Measurements from ENCODE around the gene USP46. TPM values are rescaled to one million over a fixed set of nuclear protein-coding genes. Genes with fewer than 3 reads are reported as not detected.
A peak's percentile ranks its signal among the peaks of the same experiment; 100 is the strongest.

USP46 gene
- total RNA-seq, 1 donor from 2014 or later: 86.7 TPM

DNA sequence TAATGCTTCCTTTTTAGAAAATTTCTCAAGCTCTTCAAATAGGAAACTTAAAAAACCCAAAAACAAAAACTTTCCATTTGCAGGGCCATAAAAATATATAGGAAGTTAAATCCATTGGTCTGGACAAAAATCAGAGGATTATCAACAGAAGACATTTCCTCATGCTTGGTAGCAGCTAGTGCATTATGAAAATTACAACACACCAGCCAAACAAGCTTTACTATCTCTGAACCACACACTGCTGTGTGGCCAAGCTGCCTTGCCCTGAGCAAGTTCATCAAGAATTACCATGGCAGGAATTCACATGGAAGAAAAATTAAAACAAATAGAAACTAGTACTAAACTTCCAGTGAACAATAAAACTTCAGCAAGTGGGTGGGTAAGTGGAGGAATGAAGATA, 3.6 kb downstream of the USP46 start:
- no peak for DNase-seq

DNA sequence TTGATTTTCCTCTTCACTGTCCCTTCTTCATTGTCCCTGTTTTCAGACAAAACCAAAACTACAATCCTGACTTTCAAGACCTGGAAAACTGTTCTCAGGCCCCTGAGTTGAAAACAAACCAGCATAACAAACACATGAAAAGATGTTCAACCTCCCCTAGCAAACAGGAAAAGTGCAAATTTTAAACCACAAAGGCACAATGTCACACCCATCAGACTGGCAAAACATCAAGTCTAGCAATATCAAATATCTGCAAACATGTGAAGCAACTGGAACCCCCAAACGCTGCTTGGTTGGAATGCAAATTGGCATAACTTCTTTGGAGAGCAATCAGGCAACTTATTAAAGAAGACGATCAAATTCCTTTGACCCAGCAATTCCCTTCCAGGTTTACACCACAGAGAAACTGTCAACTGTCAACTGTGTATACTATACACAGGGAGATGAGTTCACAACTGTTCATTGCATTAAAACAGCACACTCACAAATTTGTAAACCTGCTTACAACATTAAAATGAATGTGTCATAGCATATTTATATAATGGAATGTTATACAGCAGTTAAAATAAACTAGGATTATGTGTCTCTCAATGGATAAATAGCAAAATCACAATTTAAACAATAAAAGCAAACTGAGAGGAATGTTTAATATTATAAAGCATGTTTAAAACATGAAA, 7.0 kb downstream of the USP46 start:
- no peak for DNase-seq

DNA sequence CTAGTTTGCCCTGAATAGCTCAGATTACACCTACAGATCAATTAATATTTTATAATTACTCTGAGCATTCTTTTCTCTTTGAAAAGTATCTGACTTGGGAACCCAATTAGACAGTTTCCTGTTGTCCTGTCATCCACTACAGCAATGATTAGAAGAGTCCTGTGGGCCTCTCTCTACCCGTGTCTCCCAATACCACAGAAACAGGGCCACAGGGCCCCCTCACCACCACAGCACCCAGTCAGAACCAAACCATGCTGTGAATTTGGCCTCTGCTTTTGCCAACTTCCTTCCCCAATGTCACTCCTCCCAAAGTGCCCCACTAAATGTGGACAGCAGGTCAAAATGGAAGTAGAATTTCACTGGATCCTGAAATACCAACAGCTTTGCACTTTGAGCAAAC, 10.3 kb downstream of the USP46 start:
- no peak for DNase-seq

DNA sequence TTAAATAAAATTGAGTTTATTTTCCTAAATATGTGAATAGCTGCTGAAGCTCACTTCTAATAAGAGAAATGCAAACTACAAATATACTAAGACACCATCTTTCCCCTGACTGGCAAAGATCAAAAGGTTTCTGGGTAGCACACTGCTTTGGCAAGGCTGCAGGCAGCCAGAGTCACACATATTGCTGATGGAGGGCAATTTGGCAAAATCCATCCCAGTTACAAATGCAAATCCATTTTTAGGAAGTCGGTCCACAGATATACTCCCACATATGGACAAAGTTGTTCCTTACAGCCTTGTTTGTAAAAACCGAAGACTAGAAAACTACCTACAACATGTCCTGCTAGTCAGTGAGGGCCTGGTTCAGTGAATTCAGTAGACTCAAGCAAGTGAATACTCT, 12.4 kb downstream of the USP46 start:
- DNase-seq: no peak

DNA sequence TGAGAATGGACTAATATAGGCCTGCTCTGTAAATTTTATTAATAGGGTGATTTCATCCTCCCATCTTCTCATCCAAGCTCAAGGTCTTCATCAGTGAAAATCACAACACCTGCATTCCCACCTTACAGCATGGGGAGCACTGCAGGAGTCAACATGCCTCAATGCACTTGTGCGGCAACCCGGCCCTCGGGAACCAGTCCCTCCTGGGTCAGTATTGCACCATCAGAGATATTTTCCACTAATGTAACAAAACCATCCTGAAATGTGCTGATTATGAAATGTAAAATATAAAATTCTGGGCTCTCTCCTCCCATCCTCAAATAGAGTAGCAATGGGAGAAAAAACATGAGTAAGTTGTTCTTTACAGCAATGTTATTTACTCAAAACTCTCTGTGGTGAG, 13.0 kb downstream of the USP46 start:
- no peak for DNase-seq

DNA sequence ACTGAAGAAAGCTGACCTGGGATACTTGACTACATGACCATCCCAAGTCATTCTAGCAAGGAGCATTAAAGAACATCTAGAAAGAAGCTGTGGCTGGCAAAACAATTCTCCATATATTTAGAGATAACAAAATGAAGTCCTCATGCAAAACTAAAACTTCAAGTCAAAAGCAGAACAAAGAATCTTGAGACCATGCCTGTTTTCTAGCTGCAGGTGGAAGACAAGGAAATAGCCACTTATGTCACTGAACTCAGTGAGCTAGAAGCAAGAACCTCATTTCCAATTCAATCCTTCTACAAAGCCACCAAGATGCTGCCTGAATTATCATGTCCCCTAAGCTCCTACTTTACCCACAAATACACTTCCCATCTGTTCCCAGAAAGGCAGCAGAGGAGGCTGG, 13.8 kb downstream of the USP46 start:
- DNase-seq: no peak

DNA sequence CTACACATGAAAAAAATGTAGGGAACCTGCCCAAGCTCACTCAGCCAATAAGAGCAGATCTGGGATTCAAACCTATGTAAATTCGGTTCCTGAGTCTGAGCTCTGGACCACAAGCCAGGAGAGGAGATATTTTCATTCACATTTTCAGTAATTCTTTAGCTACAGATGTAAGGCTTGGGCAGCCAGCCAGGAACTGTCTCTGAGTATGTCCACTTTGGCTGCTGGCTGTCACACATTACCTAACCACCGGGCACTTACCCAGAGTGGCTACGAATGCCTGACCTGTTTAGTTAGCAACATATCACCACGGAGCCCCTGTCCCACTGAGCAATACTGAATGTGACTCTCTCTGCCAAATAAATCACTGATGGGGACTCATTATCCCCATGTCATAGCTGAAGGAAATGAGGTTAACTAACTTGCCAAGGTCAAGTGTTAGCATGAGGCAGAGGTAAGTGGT, 15.3 kb downstream of the USP46 start:
- peak; percentile 36 for DNase-seq

DNA sequence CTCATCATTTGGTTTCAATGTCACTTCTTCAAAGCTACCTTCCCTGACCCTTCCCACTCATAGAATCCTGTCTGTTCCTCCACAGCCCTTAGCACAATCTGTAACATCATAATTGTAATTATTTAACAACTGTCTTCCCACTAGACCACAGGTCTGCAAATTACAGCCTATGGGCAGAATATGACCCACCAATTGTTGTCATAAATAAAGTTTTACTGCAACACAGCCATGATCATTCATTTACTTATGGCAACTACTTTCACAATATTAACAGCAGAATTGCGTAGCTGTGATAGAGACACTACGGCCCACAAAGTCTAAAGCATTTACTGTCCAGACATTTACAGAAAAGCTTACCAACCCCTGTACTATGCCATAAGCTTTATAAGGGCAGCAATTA, 15.9 kb downstream of the USP46 start:
- no peak for DNase-seq

DNA sequence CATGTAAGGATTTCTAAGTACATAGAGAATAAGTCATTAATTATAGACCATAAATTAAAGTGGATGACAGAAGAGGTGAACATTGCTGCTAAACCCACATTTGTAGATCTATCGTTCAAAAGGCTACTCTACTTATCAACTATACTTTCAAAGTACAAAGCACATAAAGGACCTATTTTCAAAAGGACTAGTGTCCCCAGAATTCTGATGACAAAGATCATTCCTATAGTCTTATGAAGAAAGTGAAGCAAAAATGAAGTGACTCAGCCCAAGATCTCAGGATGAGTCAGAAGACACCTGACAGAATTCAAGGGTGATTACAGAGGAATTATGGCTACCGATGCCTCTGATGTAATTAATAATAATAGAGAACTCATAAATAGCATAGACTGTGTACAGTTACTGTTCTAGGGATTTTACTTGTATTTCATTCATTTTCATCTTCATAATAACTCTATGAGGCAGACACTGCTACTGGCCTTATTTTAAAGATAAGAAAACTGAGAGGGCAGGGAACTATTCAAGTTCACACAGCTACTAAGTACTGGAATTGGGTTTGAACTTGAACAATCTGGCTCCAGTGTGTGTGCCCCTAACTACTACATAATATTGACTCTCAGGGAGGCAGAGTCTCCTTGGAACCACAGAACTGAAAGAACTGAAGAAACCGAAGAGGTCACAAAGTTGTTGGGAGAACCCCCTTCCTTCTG, 17.1 kb downstream of the USP46 start:
- no peak for DNase-seq

DNA sequence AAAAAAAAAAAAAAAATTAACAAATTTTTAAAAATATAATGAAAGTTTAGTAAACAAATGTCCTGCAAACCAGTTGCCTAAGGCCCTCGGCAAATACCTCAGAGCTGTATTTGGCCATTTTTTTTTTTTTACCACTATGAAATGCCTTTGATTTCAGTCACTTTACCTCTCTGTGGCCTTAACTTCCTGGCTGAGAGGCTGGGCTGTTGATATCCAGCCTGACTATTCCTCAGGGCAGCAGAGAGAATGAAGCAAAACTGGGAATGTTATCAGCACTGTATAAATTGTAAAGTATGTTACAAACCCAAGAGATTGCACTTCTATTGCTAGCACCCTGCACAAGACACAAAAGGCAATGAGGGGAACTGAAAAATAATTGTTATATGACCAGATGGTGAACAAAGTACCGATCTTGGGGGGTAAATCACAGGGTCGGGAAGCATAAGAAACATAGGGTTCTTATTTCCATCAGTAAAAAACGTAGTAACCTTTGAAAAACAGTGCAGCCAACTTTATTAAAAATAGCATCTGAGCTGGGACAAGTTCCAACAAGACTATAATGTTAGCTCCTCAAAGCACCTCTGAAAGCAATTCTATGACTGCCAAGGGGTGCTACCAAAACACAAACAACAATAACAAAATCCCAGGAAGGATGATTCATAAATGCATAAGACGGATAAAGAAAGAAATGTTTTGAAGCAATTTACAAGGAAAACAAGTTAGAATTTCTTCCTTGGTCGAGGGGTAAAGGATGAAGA, 18.1 kb downstream of the USP46 start:
- no peak for DNase-seq

DNA sequence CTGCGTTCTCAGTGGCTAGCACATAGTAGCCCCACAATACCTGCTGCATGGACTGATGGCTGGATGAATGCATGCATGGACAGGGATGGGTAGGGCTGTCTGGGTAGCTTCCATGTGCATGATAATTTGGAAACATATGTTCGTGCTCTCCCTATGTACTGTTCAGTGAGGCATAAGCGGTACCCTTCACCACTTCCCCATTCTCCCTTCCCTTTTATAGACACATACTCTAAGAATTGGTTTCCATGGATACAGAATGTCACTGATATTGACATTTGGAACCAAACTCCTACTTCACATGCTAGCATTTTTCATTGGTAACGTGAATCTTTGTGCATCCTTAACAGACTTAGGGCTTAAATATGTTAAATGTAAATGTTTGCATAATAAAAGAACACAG, 20.4 kb downstream of the USP46 start:
- DNase-seq: no peak

DNA sequence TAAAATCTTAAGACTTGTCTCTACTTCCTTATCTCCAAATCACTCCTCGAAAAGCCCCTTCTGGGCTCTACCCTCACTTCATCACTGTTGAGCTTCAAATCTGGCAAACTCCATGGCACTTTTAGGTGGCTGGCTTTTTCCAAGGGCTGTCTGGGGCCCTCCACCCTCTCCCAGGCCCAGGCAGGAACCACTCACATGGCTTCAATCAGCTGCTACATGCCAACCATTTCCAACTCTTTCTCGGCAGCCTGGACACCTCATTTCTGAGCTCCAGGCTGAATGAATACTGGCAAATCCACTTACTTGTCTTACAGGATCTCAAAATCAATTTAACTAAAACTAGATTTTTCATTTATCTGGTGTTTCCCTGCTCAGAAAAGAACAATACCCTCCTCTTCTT, 22.0 kb downstream of the USP46 start:
- DNase-seq: no peak

DNA sequence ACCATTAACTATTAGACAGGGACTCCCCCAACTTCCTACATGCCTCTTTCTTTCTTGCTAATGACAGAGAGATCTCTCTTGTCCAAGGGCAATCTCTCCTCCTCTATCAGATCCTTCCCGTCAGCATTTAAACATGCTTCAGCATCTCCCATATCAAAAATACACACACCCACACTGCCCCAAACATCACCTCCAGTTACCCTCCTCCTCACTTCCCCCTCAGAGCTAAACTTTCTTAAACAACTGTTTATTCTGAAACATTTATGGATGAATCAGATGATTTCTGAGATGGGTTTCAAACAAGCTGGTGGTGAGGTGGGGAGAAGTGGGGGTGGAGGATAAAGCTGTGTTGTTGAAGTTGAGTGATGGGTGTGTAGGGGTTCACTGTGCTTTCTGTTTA, 23.5 kb downstream of the USP46 start:
- no peak for DNase-seq

DNA sequence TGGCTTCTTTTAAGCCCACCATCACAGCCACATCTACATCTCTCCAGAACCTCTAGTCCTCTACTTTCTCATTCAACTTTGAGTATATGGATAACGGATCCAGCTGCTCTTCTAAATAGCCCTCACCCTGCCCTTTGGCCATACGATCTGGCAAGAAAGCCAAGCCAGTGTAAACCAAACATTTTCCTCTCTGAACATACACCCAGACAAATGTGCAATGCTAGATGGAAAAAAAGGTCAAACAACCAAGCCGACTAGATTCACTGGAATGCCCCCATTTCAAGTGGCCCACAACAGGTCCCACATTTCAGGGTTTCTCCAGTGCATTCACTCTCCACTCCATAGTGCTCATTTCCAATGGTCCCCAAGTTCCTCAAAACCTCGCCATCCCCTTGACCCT, 24.0 kb downstream of the USP46 start:
- DNase-seq: no peak

DNA sequence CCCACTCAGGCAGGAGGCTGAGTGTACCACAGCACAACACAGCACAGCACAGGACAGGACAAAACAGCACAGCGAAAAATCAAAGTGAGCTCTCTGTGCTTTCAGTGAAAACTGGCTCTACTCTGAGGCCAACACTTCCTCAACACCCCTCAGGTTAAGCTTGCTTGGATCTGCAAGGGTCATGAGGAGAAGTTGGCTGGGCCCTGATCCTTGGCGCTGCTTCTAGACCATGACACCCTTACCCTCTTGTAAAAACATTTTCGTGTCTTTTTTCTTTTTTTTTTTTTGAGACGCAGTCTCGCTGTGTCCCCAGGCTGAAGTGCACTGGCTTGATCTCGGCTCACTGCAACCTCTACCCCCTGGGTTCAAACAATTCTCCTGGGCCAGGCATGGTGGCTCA, 25.3 kb downstream of the USP46 start:
- no peak for DNase-seq

DNA sequence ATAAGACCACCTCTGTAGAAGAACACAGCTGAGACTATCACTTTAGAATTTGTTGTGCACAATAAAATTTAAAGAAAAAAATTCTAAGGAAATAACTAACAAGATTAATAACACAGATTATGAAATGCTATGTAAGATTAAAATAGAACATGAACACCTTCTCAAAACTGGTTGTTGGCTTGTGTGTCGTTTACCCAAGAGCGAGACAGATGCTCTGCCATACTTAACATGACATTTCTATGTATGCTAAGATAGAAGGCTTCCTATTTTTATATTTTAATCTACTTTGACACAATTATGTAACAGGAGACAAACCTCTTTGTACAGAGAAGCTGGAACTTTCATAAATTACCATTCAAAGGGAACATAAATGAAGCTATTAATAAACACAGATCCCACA, 30.1 kb downstream of the USP46 start:
- DNase-seq: no peak

DNA sequence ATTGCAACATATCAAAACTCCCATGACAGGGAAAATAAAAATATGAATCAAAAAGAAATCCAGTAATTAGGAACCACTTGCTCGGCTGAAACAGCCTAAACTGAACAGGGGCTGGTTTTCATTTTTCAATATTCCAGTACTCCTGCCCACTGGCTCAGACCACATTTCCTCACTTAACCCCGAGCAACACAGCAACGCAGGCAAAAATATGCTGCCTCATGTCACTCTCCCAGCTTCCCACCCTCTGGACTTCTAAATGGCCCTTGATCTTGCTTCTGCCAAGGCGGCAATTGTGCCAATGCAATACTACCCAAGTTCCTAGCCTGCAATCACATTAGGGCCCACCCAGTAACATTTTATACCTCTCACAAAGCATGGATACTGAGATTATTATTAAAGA, 30.6 kb downstream of the USP46 start:
- no peak for DNase-seq

DNA sequence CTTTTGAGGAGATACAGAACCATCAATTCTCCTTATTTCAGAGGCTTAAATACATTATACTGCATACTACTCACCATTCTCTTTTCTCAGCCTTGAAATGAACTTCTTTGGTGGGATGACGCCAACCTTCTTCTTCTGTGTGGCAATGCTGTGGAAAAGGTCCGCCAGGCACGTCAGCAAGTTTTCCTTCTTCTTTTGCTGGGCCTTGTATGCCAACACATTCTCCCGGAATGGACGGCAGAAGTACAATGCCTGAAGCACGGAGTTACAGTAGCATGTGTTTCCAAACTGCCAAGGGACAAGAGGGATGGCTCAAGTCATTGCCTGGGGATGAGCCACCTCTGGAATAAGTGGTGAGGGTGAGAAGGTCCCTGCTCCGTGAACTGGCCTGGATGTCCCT, 31.2 kb downstream of the USP46 start:
- DNase-seq: no peak

DNA sequence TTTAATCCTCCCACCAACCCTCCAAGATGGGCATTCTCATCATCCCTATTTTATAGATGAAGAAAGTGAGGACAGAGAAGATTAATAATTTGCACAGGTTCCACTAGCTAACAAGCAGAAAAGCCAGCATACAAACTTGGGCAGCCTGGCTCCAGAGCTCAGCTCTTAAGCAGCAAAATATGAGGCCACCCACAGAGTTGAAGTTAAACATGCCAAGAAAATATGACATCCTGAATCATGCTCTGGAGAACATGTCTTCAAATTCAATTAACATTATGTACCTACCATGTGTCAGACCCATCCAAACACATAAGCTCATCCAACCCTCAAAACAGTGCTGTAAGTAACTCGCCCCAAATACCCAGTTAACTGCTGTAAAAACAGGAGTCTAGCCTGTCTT, 33.9 kb downstream of the USP46 start:
- DNase-seq: no peak

DNA sequence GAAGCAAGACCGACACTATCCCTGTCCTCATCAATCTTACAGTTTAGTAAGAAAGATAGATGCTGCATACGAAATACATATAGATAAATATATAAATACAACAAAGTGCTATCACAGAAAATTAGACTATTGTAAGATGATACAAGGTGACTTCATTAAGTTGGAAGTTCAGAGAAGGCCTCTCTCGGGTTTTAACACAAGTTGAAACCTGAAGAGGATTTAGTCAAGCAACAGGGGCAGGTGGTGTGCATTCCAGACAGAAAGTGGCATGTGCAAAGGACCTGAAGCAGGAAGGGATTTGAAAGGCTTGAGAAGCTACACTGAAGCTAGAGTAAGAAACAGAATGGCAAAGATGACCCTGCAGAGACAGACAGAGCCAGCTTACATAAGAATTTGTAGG, 36.5 kb downstream of the USP46 start:
- no peak for DNase-seq

DNA sequence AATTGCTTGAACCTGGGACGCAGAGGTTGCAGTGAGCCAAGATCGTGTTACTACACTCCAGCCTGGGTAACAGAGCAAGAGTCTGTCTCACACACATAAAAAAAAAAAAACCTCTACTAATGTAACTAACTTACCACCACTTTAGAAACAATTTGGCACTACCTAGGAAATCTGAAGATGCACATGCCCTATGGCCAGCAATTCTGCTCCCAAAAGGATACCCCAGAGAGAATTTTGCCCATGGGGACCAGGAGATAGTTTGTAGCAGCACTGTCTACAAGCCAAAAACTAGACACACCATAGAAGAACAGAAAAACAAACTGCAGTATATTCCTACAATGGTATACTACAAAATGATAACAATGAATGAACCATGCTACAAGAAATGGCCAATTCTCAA, 37.5 kb downstream of the USP46 start:
- no peak for DNase-seq

DNA sequence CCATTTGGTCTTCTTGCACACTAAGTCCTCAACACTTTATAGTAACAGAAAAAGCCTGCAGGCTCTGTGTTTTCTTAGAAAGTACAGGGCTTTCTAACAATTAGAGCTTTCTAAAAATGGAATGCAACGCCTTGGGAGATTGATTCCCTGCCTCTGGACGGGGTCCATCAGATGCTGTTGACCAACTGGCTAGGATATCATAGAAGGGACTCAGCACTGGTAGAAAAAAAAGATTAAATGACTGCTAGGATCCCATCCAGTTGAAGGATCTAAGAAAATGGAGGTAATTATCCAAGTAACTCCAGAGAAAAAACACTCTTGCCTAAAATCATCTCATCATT, 39.5 kb downstream of the USP46 start:
- DNase-seq: no peak

DNA sequence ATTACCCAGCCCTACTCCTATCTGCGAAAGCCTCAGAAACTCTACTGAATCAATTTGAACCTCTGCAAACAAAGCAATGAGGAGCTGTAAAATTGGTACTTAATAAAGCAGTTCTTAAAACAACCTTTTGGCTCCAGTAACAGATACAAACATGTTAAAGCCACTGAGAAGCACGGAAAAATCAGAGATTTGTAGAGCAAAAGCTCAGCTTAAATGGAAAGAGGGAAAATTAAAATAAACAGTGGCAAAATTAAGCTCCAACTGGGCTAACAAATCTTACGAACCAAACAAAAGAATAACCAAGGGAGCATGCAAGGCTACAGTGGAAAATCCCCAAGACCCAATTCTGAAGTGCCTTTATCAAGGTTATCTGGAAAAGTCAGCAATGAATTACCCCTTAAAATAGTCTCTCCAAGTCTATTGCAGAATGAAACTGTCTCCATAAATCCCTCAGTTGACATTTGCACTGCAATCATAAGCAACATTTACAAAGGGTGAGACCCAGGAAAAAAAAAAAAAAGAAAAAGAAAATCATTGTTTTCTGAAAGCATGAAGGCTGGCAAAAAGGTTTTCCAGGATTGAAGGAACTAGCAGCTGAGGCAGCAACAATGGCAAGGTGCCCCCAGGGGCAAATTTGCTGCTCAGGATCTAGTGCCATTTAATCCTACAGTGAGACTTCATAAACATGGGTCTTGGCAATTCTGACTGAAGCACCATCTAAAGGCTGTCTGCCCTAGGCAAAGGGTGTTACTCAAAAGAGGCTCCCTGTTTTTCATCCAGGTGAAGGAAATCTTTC, 40.1 kb downstream of the USP46 start:
- DNase-seq: no peak

Data from occipital lobe (tissue), 2 donors.